ENCODE data around the gene ZNF584. TPM values are rescaled to one million over a fixed set of nuclear protein-coding genes. Genes with fewer than 3 reads are reported as not detected.
A peak's percentile ranks its signal among the peaks of the same experiment; 100 is the strongest.

ZNF584 gene
- total and polyA plus RNA-seq, 2 donors (not counting 3 experiments of a cell fraction or from before 2014, with no cell fraction given) = 5.9 to 12.4 TPM

DNA sequence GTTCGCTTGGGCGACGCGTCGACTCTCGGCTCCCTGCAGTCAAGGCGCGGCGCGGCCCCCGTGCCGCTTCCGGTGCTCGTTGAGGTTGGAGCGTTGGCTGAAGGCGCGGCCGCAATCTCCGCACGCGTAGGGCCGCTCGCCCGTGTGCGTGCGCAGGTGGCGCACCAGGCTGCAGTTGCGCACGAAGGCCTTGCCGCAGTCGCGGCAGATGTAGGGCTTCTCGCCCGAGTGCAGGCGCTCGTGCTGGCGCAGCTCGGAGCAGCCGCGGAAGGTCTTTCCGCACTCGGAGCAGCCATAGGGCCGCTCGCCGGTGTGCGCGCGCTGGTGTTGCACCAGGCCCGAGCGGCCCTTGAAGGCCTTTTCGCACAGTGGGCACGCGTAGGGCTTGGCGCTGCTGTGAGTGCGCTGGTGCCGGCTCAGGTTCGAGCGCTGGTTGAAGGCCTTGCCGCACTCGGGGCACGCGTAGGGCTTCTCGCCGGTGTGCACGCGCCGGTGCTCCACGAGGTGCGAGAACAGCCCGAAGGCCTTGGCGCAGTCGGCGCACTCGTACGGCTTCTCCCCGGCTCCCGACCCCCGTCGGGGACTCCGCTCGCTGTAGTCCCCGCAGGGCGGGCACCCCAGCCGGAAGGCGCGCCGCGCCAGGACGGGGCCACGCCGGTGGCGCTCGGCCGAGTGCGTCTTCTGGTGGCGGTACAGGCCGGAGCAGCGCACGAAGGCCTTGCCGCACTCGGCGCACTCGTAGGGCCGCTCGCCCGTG is 40.6 kb upstream of the ZNF584 start:
- TF ChIP-seq FOS (IDR thresholded peaks at IDR 0.05; ENCODE audit: borderline replicate concordance, insufficient read depth, low read length) = no peak
- TF ChIP-seq MYC (IDR thresholded peaks at IDR 0.05; ENCODE audit: low read depth, low read length) = no peak
- TF ChIP-seq POLR2A (IDR thresholded peaks at IDR 0.05; ENCODE audit: low read depth, low read length) = no peak
- no peak for TF ChIP-seq POLR2AphosphoS5 (IDR thresholded peaks at IDR 0.05; ENCODE audit: insufficient read depth, low read depth, low read length)
- TF ChIP-seq GATA2 (IDR thresholded peaks at IDR 0.05; ENCODE audit: insufficient read depth, insufficient read length, low read depth, low read length) = no peak
- TF ChIP-seq, protein P1, sequence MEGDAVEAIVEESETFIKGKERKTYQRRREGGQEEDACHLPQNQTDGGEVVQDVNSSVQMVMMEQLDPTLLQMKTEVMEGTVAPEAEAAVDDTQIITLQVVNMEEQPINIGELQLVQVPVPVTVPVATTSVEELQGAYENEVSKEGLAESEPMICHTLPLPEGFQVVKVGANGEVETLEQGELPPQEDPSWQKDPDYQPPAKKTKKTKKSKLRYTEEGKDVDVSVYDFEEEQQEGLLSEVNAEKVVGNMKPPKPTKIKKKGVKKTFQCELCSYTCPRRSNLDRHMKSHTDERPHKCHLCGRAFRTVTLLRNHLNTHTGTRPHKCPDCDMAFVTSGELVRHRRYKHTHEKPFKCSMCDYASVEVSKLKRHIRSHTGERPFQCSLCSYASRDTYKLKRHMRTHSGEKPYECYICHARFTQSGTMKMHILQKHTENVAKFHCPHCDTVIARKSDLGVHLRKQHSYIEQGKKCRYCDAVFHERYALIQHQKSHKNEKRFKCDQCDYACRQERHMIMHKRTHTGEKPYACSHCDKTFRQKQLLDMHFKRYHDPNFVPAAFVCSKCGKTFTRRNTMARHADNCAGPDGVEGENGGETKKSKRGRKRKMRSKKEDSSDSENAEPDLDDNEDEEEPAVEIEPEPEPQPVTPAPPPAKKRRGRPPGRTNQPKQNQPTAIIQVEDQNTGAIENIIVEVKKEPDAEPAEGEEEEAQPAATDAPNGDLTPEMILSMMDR (IDR thresholded peaks at IDR 0.05; ENCODE audit: extremely low read depth in 1 of 2, insufficient read depth in 1 of 2, low read depth in 1 of 2, low read length in 2 of 2) = no peak
- peak; percentile 93 for TF ChIP-seq EZH2 (IDR thresholded peaks at IDR 0.05; ENCODE audit: borderline replicate concordance, low read depth, low read length, severe bottlenecking)
- POLR2A ChIA-PET = no interaction called here

More for the DNA sequence above, 40.6 kb upstream of the ZNF584 start:
- peaks cover 10 to 28% of the 10 kb centered on the region in 2 experiments for H3K27me3 ChIP-seq (ENCODE audit: control insufficient read depth in 2 of 2, insufficient read depth in 2 of 2, low read length in 2 of 2)
- no peak for FAIRE-seq
- no peaks in the 10 kb centered on the region for H3K9me1 ChIP-seq (replicated peaks; ENCODE audit: control insufficient read depth, extremely low read depth, insufficient read depth, low read length)
- H3K4me2 ChIP-seq (ENCODE audit: insufficient read depth, low read length) = no peak overlapping the region
- no peak overlapping the region for H3K4me3 ChIP-seq (replicated peaks in 1 of 3; ENCODE audit: insufficient read depth in 1 of 3, low read depth in 1 of 3, low read length in 3 of 3)
- no peaks in the 10 kb centered on the region for H4K20me1 ChIP-seq (replicated peaks; ENCODE audit: control insufficient read depth, extremely low read depth, insufficient read depth, low read length)
- H3K79me2 ChIP-seq (ENCODE audit: control insufficient read depth, insufficient read depth, low read length) = no peaks in the 10 kb centered on the region
- BruUV-seq (replicated peaks) = no TSS peak
- no peak overlapping the region for H3K9ac ChIP-seq (replicated peaks; ENCODE audit: extremely low read depth, insufficient read depth, low read length)
- dilution Hi-C loops (cut with MboI; ENCODE audit: extremely low pct_ligation_motif_present, low sequenced_read_pairs) = no loop called here
- CTCF ChIA-PET = no interaction called here
- no peaks in the 10 kb centered on the region for H3K36me3 ChIP-seq (ENCODE audit: control insufficient read depth in 2 of 2, extremely low read depth in 1 of 2, insufficient read depth in 2 of 2, low read length in 2 of 2)
- H3K4me1 ChIP-seq (ENCODE audit: control insufficient read depth, extremely low read depth, insufficient read depth, low read length) = no peaks in the 10 kb centered on the region
- DNase-seq (ENCODE audit: low read depth, low spot score) = no peak
- H3K9me3 ChIP-seq (replicated peaks; ENCODE audit: control insufficient read depth, insufficient read depth, low read length) = no peaks in the 10 kb centered on the region
- no peak overlapping the region for H2AFZ ChIP-seq (ENCODE audit: low read depth, low read length)
- intact Hi-C loops (cut with micrococcal nuclease) = no loop called here
- no peak overlapping the region for H3K27ac ChIP-seq (ENCODE audit: insufficient read depth, low read depth, low read length)

All from endothelial cell of umbilical vein (primary cell).